HG03139 (cell line): ENCODE results near the gene VASH2.
"Not testable (repeated sequence)": the region's sequence is repeated elsewhere in the genome, so short reads cannot be mapped to it uniquely, and the experiment has no call there.

ENCODE experiments used
- ATAC-seq: cut with Tn5 transposase; IDR thresholded peaks from one replicate; pipeline ENCODE4 v1.9.1; 2021; ENCODE audit not compliant: unreplicated experiment

VASH2 gene

DNA sequence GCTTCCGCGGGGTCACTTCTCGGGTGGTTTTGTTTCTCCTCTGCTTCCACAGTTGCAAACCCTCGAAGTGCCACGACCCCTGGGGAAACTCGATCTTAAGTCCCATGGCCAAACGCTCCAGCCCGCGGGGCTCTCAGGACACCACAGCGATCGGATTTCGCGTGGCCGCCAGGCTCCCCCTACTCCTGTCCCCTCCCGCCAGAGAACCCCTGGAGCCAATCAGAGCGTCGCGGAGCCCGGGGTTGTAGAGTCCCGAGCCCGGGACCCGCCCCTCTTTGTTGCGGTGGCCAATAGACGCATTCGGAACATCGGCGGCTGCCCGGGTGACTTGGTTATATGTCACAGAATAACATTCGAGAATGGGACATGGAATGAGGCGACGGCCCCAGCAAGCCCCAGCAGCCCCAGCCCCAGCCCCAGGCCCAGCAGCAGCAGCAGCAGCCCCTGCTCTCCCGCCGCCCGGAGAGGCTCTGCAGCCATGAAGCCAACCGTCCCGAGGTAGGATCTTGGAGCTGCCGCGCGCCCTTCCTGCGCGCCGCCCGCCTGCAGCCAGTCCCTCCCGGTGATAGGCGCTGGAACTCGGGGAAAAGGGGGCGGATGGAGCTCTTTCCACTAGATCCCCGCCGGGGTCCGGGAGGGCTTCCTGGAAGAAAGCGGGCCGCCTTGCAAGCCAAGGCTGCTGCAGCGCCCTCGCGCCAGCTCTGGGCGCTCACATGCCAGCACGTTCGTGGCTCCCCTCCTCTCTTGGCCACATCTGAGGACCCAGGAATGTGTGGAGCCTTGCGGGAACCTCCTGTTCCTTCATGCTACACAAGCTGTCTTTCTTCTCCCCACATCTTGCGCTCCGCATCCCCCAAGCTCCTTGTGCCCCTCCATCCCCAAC is at the start of gene VASH2:
TSS of gene VASH2 (plus strand) at position 299 of the 883 bp plus-strand sequence. CDS start 1,002 bp downstream, outside the sequence.
- peak; percentile 95 for ATAC-seq

DNA sequence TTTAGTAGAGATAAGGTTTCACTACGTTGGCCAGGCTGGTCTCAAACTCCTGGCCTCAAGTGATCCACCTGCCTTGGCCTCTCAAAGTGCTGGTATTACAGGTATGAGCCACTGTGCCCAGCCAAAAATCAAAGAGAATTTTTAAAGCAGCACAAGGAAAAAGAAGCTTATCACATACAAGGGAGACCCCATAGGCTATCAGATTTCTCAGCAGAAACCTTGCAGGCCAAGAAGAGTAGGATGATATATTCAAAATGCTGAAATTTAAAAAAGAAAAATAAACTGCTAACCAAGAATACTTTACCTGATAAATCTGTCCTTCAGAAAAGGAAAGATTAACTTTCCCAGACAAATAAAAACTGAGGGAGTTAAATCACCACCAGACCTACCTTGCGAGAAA is 49.1 kb upstream of the VASH2 start:
- no peak for ATAC-seq

DNA sequence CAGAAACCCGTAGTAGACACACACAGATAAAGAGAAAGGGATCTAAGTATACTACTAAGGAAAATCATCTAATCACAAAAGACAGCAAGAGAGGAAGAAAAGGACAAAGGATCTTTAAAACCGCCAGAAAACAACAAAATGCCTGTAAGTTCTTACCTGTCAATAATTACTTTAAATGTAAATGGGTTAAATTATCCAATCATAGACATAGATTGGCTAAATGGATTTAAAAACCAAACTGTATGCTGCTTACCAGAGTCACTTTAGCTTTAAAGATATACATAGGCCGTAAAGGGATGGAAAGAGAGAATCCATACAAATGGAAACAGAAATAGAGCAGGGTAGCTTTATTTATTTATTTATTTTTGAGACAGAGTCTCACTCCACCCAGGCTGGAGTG is 48.3 kb upstream of the VASH2 start:
- ATAC-seq: no peak

DNA sequence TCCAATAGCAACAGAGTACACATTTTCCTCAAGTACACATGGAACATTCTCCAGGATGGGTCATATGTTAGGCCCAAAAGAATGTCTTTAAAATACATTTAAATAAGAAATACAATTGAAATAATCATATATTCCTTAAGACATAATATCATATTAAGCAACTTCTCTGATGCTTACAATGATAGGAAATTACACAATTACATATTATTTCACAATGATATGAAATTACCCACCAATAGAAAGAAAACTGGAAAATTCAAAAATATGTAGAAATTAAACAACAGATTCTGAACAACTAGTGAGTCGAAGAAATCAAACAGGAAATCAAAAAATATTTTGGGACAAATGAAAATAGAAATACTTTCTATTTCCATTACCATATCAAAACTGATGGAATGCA is 46.7 kb upstream of the VASH2 start:
- ATAC-seq: no peak

DNA sequence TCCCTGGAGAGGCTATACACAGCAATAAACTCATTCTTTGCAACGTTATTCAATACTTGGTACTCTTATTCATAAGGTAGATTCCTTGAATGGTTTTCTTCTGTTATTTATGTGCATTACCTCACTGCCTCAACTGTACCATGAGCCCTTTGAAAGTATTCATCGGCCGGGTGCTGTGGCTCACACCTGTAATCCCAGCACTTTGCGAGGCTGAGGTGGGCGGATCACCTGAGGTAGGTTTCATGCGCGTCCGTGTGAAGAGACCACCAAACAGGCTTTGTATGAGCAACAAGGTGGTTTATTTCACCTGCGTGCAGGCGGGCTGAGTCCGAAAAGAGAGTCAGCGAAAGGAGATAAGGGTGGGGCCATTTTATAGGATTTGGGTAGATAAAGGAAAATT is 42.3 kb upstream of the VASH2 start:
- not testable (repeated sequence) for ATAC-seq

DNA sequence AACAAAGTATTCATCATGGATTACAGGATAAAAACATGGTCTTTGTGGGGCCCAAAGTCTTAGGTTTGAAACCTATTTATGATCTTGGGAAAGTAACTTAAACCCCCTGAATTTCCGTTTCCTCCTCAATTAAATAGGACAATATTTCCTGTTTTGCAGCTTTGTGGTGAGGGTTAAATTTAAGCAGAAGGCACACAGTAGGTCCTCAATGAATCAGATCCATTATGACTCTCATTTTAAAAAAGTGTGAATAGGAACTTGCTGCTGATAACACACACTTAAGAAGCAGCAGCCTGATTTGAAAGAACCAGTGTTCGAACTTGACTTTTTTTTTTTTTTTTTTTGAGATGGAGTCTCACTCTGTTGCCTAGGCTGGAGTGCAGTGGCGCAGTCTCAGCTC is 41.4 kb upstream of the VASH2 start:
- no peak for ATAC-seq

DNA sequence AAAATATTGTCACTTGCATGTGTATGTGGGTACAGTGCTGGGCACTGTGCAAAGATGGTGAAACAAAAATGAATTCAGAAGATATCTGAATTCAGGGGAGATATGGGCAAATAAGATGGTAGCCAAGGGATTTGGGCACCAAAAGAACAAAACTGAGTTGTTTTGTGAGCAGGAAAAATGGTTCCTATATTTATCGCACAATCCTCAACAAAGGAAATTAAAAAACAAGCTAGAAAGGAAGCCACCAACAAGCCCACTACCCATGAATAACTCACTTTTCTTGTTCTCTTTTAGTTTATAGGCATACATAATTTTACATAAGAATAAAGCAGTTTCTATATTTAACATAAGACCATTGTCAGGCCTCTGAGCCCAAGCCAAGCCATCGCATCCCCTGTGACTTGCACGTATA is 40.7 kb upstream of the VASH2 start:
- no peak for ATAC-seq

DNA sequence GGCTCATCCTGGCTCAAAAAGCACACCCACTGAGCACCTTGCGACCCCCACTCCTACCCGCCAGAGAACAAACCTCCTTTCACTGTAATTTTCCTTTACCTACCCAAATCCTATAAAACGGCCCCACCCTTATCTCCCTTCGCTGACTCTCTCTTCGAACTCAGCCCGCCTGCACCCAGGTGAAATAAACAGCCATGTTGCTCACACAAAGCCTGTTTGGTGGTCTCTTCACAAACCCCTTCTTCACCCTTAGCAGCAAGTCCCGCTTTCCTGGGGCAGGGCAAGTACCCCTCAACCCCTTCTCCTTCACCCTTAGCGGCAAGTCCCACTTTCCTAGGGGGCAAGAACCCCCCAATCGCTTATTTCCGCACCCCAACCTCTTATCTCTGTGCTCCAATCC is 40.1 kb upstream of the VASH2 start:
- ATAC-seq: not testable (repeated sequence)

DNA sequence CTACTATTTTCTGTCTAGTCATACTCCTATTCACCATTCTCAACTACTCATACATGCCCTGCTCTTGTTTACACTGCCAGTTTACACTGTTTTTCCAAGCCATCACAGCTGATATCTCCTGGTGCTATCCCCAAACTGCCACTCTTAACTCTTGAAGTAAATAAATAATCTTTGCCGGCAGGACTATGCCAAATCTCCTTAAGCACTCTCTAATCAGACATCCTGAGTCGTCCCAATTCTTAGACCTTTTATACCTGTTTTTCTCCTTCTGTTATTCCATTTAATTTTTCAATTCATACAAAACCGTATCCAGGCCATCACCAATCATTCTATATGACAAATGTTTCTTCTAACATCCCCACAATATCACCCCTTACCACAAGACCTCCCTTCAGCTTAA is 36.7 kb upstream of the VASH2 start:
- not testable (repeated sequence) for ATAC-seq

DNA sequence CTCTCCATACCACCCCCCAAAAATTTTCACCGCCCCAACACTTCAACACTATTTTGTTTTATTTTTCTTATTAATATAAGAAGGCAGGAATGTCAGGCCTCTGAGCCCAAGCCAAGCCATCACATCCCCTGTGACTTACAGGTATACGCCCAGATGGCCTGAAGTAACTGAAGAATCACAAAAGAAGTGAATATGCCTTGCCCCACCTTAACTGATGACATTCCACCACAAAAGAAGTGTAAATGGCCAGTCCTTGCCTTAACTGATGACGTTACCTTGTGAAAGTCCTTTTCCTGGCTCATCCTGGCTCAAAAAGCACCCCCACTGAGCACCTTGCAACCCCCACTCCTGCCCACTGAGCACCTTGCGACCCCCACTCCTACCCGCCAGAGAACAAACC is 36.2 kb upstream of the VASH2 start:
- ATAC-seq: not testable (repeated sequence)

DNA sequence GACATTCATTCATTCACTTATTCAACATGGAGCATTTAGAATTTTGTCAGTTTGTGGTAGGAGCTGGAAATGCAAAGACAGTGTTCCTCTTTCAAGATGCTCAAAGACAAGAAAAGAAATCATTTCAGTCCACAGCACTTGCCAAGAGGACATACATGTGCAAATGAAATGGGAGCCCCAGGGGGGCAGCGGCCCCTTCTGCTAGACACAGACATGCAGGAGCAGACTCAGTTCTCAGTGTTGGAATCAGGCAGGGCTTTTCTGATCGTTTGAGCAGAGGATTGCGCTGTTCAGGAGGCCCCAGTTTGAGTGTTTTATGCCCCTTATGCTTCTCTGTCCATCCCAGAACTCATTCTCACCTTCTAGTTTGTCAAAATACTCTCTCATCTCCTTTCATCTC is 35.6 kb upstream of the VASH2 start:
- ATAC-seq: no peak

DNA sequence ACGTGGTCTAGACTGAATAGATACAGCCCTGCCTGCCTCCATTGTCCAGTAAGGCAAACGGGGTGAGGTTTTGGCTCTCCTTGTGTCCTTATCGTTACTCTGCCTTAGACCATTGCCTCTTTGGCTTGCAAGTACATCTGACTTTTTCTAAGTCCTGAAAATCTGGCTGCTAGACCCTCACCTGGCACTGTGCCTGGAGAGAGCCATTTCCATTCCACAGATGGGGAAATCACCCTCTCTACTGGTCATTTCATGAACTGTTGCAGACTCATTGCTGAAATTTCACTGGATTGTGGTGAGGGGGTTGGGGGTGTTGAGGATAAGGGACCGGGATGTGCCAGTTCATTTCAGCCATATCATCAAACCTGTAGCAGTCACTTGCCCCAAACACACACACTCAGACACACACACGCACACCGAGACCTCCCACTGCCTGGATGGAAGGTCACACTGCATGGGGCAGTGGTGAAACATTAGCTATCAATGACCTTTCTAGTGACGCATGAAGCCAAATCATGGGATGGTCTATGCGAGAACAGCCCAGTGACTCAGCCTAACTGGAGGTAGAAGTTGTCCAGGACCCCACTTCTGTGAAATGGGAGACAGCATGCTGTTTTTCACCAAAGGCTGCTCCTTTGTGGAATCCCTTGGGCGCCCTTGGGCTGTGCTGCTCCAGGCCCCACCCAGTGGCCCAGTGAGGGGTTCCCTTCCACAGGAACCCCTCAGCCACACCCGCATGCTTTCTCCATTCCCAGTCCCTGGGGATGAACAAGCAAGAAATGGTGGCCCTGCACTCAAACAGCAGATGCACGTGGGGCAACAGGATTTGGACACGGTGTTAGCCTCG is 34.9 kb upstream of the VASH2 start:
- ATAC-seq: no peak

DNA sequence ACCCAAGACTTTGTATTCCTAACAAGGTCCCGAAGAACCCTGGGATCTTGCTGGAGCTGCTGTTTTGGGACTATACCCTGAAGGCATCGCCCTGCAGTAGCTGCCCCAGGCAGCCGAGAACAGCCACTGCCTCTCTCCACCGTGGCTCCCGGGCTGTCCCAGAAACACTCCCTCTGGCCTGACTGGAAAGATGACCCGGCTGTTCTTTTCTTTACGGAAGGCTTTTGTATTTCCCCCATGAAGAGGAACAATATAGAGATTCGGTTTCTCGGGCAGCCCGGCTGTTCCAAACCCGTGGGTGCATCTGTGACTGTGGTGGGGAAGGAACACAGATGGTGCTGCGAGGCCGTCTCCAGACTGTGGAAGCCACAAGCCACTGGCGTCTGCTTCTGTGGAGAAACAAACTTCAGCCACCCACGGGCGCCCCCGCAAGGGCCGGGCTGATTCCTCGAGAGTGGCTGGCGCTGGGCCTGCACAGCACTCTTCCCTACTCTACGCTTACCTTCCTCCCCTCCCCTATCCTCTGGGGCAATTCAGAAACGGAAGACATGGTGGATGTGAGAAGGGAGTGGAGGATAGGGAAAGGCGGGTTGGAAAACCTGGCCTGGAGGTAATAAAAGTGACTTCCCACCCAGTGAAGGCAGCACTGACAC is 33.7 kb upstream of the VASH2 start:
- ATAC-seq: no peak

DNA sequence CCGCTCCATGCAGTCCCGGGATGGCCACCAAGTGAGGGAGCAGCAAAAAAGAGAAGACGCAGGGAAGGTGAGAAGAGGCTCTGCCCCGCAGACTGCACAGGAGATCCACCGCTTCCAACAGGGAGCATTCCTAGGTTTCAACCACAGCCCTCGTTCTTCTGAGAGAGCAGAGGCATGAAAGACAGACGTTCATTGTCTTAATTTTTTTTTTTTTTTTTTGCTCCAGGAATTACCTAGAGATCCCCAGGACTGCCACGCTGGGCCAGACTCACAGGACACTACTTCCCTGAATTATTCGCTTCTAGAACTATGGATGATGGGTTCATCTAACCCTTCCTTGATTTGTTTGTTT is 33.2 kb upstream of the VASH2 start:
- ATAC-seq: no peak

DNA sequence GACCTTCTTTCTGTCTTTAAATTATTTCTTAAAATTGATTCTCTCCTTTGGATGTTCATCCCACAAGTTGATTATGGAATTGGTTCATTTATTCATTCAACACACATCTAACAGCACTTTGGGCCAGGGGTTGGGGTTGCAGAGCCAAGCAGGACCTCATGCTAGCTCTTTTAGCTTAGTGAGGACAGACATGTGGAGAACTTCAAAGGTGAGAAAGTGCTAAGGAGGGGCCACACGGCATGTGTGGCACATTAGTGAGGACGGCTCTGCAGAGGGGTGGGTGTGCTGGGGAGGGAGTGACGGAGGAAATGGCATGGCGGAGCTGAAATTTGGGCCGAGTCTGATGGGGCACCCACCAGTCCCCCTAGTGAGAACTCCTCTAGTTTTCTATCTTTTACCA is 32.5 kb upstream of the VASH2 start:
- ATAC-seq: no peak

DNA sequence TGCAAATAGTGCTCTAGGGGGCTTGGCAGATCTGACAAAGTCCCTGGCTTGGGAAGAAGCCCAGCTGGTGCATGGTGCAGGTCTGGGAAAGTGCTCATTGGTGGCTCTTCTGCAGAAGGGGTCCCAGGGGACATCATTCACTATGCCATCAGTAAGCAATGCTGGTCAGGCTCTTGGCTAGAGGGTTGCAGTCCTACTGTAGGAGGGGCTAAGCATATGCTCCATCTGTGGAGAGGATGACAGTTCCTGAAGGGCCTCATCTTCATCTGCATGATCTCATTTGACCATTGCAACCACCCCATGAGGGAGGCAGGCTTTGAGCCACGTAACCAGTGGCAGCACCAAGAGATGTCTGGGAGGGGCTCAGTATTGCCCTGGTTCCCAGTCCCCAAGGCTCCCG is 31.5 kb upstream of the VASH2 start:
- no peak for ATAC-seq

DNA sequence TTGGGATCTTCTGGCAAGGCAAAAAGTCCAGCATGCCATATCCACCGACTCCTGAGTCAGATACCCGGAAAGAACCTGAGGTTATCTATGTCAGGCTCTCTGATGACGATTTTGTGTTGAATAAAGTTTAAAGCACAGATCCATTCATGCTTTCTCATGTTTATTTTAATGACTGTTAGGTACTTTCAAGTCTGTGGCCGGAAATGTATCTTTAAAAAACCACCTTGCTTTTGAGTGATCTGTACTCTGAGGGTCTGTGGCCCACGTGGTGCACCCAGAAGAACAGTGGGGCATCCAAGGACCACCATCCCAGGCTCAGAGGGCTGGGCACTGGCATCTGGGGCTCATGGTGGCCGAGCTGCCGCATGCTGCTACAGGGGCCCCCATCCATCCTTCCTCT is 30.1 kb upstream of the VASH2 start:
- ATAC-seq: no peak

DNA sequence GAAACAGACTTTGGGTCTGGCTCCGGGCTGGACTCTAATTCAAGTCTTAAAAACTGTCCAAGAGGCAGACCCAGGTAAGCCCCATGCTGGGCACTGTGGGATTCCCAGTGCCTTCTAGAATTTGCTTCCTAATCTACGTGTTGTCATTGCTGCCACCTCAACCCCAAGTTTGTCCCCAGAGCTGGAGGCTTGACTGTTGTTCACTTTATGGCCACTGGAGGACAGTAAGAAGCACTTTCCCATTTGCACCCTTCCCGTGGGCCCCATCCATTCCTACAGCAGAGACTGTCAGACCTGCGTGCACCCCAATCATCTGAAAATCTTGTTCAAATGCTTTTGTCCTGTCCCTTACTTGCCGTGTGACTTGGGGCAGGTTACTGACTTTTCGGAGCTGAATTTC is 29.4 kb upstream of the VASH2 start:
- no peak for ATAC-seq

DNA sequence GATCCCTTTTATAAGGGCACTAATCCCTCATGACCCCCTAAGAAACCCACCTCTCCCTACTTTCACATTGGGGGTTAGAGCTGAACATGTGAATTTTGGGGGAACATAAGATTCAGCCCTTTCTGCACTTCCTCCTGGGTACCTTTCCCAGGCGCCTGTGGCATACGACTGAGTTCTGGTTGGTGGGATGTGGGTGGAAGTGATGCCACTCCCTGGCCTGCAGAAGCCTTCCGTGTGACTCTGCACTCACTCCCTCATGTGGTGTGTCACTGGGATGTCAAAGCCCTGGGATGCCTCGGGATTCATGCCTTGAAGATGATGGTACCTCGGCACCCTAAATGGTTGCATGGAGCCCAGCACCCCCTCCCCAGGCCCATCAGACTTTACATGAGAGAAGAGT is 28.3 kb upstream of the VASH2 start:
- ATAC-seq: no peak

DNA sequence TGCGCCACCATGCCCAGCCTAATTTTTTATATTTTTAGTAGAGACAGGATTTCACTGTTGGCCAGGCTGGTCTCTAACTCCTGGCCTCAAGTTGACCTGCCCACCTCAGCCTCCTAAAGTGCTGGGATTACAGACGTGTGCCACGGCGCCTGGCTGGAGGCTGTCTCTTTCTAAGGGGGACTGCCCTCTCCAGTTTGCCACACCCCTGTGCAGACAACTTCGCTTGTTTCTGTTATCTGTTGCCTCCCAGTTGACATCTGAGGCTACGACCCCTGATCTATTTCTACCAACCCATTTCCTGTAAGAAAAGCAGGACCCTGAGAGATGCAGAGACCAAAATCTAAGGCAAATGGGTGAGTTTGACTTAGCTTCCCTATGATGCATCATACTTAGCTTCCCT is 24.0 kb upstream of the VASH2 start:
- no peak for ATAC-seq
